ENCODE measurements around the gene TMEM165.

DNA sequence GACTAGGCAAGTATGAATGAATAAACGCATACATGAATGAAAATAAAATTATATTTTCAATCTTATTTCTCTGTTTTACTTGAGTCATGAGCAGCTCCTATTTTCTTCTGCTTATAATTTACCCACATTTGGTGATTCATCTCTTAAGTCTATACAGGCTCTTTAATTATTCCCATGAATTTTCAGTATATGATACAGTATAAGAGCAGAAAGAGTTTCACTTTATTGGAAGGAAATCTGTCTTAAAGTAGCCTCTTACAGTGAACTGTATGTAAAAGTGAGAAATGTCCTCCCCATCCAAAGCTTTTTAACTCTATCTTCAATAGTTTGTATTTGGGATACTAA, 50.8 kb downstream of the TMEM165 start:
- TF ChIP-seq POLR2A (IDR thresholded peaks at IDR 0.05) = no peak
- TF ChIP-seq, protein P1, sequence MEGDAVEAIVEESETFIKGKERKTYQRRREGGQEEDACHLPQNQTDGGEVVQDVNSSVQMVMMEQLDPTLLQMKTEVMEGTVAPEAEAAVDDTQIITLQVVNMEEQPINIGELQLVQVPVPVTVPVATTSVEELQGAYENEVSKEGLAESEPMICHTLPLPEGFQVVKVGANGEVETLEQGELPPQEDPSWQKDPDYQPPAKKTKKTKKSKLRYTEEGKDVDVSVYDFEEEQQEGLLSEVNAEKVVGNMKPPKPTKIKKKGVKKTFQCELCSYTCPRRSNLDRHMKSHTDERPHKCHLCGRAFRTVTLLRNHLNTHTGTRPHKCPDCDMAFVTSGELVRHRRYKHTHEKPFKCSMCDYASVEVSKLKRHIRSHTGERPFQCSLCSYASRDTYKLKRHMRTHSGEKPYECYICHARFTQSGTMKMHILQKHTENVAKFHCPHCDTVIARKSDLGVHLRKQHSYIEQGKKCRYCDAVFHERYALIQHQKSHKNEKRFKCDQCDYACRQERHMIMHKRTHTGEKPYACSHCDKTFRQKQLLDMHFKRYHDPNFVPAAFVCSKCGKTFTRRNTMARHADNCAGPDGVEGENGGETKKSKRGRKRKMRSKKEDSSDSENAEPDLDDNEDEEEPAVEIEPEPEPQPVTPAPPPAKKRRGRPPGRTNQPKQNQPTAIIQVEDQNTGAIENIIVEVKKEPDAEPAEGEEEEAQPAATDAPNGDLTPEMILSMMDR (IDR thresholded peaks at IDR 0.05) = no peak
